HG03378 (cell line): ENCODE data around the gene GTF3A.
"Not testable (repeated sequence)": the region's sequence is repeated elsewhere in the genome, so short reads cannot be mapped to it uniquely, and the experiment has no call there.

ENCODE experiments used
- ATAC-seq: cut with Tn5 transposase; IDR thresholded peaks from one replicate; pipeline ENCODE4 v1.9.1; 2021; ENCODE audit warnings: mild to moderate bottlenecking, moderate library complexity; ENCODE audit not compliant: unreplicated experiment

GTF3A gene

DNA sequence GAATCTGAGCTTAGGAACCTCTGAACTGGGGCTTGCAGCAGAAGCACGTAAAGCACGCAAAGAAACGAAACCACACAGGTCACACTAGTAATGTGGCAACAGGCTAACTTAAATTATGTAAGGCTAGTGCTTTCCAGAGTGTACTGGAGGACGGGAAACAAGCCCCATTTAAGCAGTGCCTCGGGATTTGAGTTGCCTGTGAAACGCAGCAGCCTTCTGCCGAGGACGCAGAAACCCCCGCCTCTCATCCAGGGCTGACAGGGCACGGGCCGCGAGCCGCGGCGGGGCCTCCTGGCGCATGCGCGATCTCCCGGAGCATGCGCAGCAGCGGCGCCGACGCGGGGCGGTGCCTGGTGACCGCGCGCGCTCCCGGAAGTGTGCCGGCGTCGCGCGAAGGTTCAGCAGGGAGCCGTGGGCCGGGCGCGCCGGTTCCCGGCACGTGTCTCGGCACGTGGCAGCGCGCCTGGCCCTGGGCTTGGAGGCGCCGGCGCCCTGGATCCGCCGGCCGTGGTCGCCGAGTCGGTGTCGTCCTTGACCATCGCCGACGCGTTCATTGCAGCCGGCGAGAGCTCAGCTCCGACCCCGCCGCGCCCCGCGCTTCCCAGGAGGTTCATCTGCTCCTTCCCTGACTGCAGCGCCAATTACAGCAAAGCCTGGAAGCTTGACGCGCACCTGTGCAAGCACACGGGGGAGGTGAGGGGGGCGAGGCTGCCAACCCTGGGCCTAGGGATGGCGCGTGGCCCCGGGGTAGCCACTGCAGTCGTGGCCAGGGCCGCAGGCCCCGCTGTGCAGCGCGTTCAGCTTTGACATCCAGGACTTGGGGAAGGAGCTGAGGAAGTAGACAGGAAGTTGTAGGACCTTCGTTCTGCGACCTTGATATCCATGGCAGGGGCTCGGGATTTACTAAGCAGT is at the start of gene GTF3A:
GTF3A (plus strand) TSS at position 374 of the 912 bp plus-strand sequence.
- ATAC-seq = peak; percentile 36

- ATAC-seq = no peak
Observed at GRCh38 chr13:27374650-27375049, 49.8 kb upstream of the GTF3A start.

GRCh38 chr13:27375686-27376326 is 48.6 kb upstream of the GTF3A start:
- ATAC-seq = no peak

DNA sequence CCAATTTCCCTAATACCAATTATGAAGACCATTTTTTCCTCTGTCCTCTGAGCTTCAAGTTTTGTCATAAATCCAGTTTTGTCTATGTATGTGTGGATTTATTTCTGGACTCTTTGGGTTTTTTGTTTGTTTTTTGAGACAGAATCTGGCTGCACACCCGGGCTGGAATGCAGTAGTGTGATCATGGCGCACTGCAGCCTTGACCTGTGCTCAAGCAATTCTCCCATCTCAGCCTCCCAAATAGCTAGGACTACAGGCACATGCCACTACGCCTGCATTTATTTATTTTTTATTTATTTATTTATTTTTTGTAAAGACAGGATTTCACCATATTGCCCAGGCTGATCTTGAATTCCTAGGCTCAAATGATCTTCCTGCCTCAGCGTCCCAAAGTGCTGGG is 45.3 kb upstream of the GTF3A start:
- no peak for ATAC-seq

DNA sequence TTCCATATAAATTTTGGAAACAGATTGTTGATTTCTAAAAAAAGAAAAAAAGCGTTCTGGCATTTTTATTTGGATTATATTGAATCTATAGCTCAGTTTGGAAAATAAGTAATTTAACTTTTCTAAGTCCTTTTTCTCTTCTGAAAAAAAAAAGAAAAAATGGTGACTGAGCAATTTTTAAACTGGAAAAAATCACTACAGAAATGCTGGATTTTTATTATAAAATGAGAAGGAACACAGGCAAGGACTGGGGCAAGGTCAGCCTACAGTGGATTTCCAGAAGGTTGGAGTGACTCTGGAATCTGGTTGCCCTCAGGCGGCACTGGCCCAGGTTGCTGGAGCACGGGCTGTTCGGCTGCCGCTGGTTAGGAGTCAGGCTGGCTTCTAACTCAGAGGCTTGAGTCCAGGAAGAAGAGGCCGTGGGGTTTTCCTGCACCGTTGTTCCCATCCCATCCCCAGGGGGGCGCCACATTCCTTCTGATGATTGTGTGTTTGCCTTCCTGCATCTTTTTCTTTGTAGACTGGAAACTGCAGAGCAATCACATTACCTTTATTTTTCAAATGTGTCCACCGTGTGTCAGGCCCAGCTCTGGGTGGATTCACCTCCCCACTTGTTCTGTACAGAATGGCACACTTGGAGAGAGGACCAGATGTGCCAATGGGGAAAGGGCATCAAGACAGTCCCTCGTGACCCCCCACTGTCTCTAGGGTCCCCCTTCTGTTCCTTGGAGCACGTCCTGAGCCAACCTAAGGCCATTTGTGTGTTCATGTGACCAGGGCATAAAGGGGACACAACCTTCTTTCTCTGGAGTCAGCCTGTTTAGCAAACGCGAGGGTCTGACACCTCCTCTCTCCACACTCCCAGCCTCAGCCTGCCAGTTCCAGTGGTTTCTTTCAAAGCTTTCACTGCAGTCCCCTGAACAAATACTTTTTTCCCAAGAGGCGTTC is 44.5 kb upstream of the GTF3A start:
- ATAC-seq = no peak

GRCh38 chr13:27381601-27382000 is 42.8 kb upstream of the GTF3A start:
- ATAC-seq = no peak

DNA sequence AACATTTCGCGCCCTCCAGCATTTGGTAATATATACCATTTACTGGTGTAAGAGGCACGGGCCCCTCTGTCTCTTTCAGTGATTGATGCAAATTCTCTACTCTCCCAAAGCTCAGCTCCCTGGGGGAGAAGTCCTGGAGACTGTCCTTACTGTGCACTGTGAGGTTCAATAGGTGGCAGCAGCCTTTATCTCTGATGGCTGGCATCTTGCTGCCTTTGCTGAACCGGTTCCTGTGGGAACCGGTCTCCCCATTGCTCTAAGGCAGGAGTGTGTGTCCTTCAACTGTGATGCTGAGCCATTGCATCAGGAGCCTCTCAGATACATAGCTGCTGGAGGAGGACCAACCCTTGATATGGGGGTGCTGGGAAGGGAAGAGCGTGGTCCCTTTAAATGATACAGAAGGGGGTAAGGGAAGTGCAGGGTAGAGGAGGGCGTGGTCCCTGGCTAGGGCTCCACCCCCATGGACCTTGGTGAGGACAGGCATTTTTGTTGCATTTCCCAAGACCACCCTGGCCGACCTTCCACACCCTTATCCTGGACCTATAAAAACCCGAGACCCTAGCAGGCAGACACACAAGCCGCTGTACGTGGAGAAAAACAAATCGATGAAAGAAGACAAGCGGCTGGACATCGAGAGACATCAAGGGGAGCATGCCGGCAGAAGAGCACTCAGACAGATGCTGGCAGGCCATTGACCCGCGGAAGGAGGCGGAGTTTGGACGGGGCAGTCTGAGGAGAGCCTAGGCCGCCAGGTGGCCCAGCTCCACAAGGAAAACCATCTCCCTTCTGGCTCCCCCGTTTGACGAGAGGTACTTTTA is 41.1 kb upstream of the GTF3A start:
- no peak for ATAC-seq

- no peak for ATAC-seq
Observed at GRCh38 chr13:27384285-27384684, 40.1 kb upstream of the GTF3A start.

DNA sequence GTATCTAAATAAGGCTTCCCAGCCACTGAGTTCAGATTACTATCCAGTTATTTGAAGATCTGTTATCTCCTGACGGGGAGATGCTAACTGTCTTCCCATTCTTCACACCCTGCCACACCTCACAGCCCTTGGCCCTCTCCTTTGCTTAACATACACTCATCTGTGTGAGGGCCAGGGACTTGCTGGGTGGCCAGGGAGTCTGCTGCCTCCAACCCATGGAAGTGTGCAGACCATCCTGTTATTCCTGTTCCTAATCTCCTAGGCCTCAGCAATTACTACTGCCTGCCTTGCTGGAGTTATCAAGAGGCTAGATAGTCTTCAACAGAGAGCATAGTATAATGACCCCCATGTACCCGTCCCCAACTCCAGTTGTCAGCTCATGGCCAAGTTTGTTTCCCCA is 36.2 kb upstream of the GTF3A start:
- ATAC-seq = no peak

DNA sequence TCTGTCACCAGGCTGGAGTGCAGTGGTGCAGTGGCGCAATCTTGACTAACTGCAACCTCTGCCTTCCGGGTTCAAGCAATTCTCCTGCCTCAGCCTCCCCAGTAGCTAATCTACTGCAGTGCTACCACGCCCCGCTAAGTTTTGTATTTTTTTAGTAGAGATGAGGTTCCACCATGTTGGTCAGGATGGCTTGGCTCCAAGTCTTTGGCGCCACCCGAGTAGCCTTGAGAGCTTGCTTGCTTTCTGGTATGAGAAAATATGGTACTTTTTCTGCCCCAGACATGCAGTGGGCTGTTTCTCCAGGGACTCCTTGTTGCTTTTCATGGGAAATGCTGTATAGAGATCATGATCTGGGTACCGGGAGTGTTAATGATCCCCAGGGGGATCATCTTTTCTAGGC is 34.5 kb upstream of the GTF3A start:
- no peak for ATAC-seq

GRCh38 chr13:27391471-27391870 is 32.9 kb upstream of the GTF3A start:
- no peak for ATAC-seq

DNA sequence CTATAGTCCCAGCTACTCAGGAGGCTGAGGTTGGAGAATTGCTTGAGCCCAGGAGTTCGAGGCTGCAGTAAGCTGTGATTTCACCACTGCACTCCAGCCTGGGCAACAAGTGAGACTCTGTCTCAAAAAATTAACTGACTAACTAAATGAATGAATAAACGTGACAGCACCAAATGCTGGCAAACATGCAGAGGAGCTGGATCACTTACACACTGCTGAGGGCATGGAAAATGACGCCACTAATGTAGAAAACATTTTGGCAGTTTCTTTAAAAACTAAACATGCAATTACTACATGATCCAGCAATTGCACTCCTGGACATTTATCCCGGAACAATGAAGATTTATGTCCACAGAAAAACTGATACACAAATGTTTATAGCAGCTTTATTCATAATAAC is 31.3 kb upstream of the GTF3A start:
- ATAC-seq = no peak

- no peak for ATAC-seq
Observed at GRCh38 chr13:27395007-27395510, 29.4 kb upstream of the GTF3A start.

DNA sequence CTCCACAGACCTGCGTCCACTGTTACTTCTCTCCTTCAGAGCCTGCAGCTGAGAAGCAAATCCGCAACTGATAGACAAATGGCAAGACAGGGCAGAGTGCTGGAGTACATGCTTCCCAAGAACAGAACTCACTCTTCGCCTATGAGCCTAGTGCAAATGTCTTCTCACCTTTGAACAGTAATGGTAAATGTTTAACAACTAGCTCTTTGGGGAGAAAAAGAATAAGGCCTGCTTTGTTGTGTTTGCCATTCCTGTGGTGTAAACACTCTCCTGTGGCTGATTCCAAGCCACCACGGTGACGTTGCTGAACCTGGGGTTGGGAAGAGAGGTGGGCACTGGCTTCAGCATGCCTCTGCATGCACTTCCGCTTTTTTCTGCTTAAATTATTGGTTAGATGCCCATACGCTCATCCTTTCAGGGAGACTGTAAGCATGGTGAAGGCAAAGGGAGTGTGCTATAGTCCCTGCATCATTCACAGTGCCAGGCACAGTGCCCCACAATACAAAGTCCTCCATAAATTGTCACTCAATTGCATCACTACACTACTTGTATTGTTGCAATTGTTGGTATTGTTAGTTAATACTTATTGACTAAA is 28.1 kb upstream of the GTF3A start:
- no peak for ATAC-seq

DNA sequence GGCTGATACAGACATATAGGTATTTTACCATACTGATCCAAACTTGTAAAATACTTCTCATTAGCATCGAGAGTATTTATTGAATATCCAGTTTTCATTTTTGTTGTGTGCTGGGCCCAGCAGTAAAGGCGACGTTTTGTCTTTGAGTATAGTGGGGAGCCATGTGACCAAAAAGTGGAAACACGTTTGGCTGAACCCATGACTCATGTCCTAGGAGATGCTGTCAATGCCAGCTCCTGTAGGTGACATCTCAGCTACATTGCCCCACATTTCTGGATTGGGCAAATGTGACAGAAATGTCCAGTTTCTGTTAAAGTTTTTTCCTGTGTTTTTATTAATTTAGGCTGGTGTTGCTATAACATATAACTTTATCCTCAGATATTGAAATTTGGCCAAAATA is 26.1 kb upstream of the GTF3A start:
- no peak for ATAC-seq

GRCh38 chr13:27400405-27400804 is 24.0 kb upstream of the GTF3A start:
- ATAC-seq = not testable (repeated sequence)

DNA sequence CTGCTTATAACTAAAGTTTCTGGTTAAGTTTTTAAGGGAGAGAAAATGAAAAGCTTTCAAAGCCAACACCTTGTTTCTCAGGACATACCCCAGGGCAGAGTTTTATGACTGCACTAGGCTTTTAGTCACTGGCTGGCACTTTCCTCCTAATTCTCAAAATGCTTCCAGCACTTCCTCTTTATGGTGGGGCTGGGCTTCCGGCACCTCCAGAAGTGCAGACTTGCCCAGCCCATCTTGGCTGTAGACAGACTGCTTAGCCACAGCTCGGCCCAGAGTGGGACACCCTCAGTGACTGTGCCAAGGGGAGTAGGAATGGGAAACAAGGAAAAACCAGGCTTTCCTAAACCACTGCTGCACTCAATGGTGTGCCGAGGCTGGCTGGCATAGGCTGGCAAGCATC is 23.2 kb upstream of the GTF3A start:
- ATAC-seq = no peak

GRCh38 chr13:27403203-27403678 is 21.2 kb upstream of the GTF3A start:
- no peak for ATAC-seq

- ATAC-seq = no peak
Observed at GRCh38 chr13:27403727-27404385, 20.6 kb upstream of the GTF3A start.
